ENCODE measurements around the gene SEC14L2.
"Not testable (repeated sequence)": the region's sequence is repeated elsewhere in the genome, so short reads cannot be mapped to it uniquely, and the experiment has no call there.

The SEC14L2 gene

GRCh38 chr22:30380011-30380410 lies 16.8 kb upstream of the SEC14L2 start:
- no peak for DNase-seq

DNA sequence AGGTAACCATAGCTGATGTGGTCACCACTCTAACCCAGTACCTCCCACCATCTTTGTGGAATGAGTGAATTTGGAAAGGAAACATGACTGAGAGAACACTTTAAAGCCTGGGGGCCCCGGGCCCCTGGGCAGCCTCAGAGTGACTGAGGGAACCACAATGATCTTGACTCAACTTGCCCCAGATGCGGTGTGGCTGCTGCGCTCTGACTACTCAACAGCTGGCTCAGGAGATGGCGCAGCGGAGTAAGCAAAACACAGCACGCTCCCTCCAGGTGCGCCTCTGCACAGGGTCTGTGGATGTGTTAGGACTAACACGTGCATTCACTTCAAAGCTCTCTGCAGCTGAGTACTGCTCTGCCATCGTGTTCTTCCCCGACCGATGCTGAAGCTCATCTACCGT lies 15.6 kb upstream of the SEC14L2 start:
- no peak for DNase-seq

GRCh38 chr22:30382340-30382739 lies 14.5 kb upstream of the SEC14L2 start:
- no peak for DNase-seq

DNA sequence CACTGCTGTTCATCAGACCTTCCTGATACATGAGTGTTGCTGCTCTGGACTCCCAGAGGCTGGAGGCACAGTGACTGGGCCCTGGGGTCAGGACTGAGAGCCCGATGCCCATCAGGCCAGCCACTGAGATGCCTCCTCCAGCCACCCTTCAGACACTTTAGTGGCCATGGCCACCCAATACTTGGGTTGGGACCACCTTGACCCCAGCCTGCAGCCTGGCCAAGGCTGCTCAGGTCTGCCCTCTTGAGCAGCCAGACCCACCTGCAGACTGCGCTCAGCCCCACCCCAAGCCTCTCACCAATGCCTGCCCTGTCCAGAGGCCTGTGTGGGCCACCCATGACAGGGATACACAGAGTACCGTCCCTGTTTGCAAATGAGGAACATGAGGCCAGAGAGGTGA lies 13.8 kb upstream of the SEC14L2 start:
- no peak for DNase-seq

DNA sequence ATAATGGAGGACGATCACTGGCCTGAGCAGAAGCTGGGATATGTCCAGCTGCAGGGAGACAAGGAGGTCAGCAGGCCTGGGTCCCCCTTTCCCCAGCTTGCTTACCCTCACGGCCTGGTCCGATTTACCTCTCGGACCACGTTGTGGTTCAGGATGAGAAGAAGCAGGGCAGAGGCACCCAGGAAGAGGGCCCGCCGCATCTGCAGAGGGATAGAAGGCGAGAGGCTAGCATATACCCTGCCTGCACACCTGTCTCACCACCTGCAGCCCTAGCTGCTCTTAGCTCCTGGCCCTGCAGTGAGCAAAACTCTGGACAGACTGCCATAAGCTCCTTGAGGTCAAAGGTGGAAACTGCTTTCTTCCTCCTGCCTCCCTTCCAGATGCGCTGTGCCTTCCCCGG lies 10.9 kb upstream of the SEC14L2 start:
- DNase-seq, result no peak

- DNase-seq, result no peak
Observed at GRCh38 chr22:30386608-30386959, 10.2 kb upstream of the SEC14L2 start.

DNA sequence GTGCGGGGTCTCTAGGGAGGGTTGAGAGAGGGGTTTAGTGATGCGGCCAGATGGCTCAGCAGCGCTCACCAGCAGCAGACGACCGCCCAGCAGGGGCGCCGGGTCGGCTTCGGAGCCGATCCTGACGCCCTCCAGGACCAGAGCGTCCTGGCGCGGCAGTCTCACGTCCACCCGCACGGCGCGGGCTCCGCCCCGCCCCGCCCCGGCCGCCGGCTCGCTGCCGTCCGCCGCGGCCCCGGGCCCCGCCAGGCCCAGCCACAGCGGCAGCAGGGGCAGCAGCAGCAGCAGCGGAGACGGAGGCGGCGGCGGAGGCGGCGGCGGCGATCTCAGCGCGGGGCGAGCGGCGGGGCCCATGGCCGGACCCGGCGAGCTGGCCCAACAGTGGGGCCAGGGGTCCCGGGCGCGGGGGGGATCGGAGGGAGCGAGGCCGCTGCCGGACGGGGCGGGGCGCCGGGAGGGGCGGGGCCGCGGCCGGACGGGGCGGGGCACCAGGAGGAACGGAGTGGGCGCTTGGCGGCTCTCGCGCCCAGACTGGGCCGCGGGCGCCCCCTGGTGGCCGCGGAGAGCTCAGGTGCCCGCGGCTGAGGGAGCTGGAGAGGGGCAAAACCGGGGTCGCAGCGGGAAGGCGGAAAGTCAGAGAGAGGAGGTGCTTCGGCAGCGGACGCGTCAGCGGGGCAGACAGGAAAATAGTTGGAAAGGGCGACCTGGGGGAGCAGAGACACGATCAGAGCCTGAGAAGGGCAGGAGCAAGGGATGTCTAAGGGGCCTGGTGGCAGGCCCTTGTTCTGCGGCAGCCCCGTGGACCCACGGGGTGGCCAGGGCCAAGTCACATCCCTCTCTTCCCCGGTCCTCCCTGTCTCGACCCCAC lies 9.6 kb upstream of the SEC14L2 start, which contains the start of gene RNF215:
Gene RNF215 (minus strand): TSS at position 452 of the 868 bp plus-strand sequence. CDS start 98 bp downstream, at position 354.
- peak; percentile 78 for DNase-seq

- DNase-seq, result peak; percentile 80
Observed at GRCh38 chr22:30390974-30391691, 5.7 kb upstream of the SEC14L2 start.

GRCh38 chr22:30392661-30393321 lies 4.0 kb upstream of the SEC14L2 start:
- no peak for DNase-seq

GRCh38 chr22:30393322-30393680 lies 3.5 kb upstream of the SEC14L2 start:
- DNase-seq, result no peak

GRCh38 chr22:30393885-30394284 lies 2.9 kb upstream of the SEC14L2 start:
- no peak for DNase-seq

DNA sequence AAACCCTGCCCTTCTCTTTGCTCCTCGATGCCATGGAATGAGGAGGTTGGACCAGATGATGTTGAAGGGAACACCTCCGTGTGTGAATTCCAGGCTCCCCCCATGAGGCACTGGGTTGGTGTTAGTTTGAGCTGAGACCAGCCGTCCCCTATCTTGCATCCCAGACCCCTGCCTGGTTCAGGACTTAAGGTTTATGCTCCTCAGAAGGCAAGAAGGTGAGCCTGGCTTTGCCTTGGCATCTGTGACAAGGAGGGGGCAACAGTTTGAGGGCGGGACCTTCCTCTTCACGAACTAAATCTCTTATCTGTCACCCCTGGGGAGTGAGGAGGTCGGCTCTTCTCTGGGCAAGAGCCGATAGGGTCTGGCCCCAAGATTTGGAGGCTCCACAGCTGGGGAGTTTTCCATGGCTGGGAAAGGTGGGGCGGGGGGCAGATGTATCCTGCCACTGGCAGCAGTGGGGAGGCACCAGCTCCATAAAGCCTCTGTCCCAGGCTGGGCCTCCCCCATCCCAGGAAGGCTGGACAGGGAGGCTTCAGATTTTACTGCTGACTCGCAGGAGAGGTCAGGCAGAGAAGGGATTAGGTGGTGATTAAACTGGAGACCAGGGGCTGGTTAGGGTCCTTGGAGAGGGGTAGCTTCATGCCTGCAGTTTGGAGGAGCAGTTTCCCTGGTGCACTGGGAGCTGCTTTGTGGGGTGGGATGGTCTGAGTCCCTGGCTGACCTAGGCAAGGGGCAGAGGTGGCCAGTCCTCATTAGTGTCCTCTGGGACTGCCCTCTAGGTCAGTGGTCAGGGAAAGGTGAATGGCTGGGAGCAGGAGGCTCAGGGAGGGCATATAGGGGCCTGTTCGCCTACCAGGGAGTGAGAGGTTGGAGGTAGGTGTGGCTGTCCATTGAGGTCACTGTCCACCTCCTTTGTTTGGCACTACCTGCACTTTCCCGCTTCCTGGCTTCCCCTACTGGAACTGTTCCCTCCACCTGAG lies 1.1 kb downstream of the SEC14L2 start:
- no peak for DNase-seq

GRCh38 chr22:30398685-30399680 lies 2.2 kb downstream of the SEC14L2 start:
- DNase-seq, result no peak

DNA sequence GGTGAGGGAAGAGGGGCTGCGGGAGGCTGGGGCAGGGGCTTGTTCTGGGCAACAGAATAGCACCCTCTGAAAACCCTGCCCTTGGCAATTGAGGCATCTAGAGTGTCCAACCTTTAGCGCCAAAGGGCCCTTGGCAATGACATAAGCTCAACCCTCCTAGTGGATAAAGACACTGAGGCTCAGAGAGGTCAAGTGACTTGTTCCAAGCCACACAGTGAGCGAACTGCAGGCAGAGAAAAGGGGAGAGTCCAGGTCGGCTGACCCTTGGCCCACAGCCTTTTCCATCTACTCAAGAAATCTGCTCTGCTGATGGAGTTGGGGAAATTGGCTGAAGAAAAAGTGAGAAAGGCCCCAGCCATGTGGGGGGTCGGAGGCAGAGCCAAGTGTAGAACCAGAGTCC lies 2.9 kb downstream of the SEC14L2 start:
- DNase-seq, result no peak

DNA sequence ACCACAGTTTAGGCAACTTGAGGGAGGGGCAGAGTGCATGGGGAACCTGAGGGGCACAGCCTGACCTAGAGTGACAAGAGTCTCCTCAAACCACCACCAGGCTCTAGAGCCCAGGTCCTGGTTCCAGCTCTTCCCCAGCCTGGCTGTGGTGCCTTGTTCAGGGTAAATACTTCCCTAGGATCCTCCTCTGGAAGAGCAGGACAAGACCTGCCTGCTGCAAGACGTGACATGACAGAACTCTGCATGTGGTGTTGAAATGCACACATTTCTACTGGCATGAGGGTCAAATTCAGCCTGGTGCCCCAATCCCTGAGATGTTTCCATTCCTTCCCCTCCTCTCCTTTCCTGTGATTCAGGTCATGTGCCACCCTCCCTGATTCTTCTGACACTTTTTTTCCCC lies 3.3 kb downstream of the SEC14L2 start:
- no peak for DNase-seq

- not testable (repeated sequence) for DNase-seq
Observed at GRCh38 chr22:30401024-30401423, 4.2 kb downstream of the SEC14L2 start.

DNA sequence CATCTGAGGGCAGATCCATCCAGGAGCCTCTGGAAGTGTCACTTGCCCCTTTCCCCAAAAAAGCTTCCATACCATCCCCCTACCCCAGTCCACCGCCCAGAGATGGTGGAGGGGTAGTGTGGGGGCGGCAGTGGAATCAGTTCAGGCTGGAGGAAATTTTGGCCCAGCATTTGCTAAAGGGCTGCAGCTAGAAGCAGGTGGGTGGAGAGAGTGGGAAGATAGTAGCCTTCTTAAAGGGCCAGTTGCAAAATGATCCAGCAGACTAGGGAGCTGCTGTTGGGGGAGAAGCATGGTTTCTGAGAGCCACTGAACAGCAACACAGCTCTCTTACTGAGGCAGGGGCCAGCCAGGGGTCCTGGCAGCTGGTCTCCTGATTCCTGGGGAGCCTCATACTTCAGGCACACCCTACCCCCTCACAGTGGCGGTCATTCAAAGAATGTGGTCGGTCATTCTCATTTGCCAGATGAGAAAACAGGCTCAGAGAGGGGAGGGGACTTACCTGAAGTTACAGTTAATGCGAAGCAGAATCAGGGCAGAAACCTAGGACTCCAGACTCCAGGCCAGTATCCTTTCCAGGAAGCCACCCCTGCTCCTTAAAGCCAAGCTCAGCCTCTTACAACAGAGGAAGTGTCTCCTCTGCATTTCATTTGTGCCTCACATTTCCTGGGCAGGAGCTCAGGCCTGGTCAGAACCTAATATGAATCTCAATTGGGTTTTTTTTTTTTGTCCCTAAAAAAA lies 5.4 kb downstream of the SEC14L2 start:
- DNase-seq, result no peak

GRCh38 chr22:30402766-30403104 lies 5.9 kb downstream of the SEC14L2 start:
- not testable (repeated sequence) for DNase-seq

- no peak for DNase-seq
Observed at GRCh38 chr22:30404307-30404706, 7.5 kb downstream of the SEC14L2 start.

DNA sequence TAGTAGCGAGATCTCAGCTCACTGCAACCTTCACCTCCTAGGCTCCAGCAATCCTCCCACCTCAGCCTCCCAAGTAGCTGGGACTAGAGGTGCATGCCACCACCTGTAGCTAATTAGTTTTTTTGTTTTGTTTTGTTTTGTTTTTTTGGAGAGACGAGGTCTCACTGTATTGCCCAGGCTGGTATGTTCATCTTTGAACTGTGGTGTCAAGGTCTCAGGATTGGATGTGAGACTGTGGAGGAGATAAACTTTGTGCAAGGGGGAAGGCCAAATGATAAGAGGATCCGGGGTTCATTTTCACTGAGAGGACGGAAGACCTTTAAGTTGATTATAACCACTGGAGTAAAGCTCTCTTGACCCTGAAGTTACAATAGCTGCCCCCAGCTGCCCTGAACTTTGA lies 8.9 kb downstream of the SEC14L2 start:
- DNase-seq, result no peak

GRCh38 chr22:30406400-30406799 lies 9.6 kb downstream of the SEC14L2 start:
- DNase-seq, result no peak
